Activated T-cell treated with anti-CD3 and anti-CD28 coated beads, Interleukin-2, amount 50 U/mL, for 4 hours (primary cell): ENCODE measurements around the gene SPATA6L. TPM values are rescaled to one million over a fixed set of nuclear protein-coding genes. Genes with fewer than 3 reads are reported as not detected.
"Not testable (repeated sequence)": the region's sequence is repeated elsewhere in the genome, so short reads cannot be mapped to it uniquely, and the experiment has no call there.

Experiments used
- ATAC-seq, 2 donors: fragments of 200-7000 bp; cut with Tn5 transposase; one replicate each; pipeline ENCODE4 v1.10.0; 2021
- DNase-seq: peaks from one replicate; pipeline ENCODE4 v3.0.0-alpha.2; 2020
- H3K27me3 Mint-ChIP-seq: one replicate; pipeline ENCODE4 v1.8.0; 2021; ENCODE audit warnings: low read depth, mixed read lengths
- H3K36me3 Mint-ChIP-seq: one replicate; pipeline ENCODE4 v1.8.0; 2022; ENCODE audit warnings: mixed read lengths; ENCODE audit not compliant: insufficient read depth
- H3K4me1 Mint-ChIP-seq: one replicate; pipeline ENCODE4 v1.8.0; 2021; ENCODE audit warnings: low read depth, mixed read lengths
- H3K4me3 Mint-ChIP-seq: one replicate; pipeline ENCODE4 v1.8.0; 2021; ENCODE audit warnings: mild to moderate bottlenecking, moderate library complexity, mixed read lengths
- H3K9me3 Mint-ChIP-seq: one replicate; pipeline ENCODE4 v1.8.0; 2021; ENCODE audit warnings: mixed read lengths
- total RNA-seq, 3 donors: library from RNA; stranded (reverse); gene quantifications; one replicate each; pipeline ENCODE4 v1.2.1, GENCODE V29; 2021

Gene SPATA6L
- total RNA-seq, 3 donors from 2014 or later: 0.30 to 0.50 TPM; not detected in 1

DNA sequence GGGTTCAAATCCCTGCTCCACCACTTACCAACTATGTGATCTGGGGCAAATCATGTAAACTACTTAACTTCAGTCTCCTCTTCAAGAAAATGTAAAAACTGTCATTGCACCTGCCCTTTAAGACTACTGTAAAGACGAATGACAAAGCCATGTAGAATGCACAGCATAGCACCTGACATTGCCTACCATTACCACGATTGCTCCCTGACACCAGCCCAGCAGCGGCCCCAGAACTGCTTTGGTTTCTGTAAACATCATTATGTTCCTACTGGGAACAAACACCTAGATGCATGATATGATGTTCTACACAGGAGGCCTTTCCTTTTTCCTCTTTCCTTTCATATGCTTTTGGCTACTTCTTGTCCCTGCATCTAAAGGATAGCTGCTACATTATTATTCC, 27.3 kb downstream of the SPATA6L start:
- H3K36me3 Mint-ChIP-seq: no peaks in the 10 kb centered on the region
- no peaks in the 10 kb centered on the region for H3K27me3 Mint-ChIP-seq
- no peaks in the 10 kb centered on the region for H3K9me3 Mint-ChIP-seq
- ATAC-seq (no peak), DNase-seq (no peak)
- H3K4me1 Mint-ChIP-seq: peaks cover 3% of the 10 kb centered on the region
- no peak overlapping the region for H3K4me3 Mint-ChIP-seq

DNA sequence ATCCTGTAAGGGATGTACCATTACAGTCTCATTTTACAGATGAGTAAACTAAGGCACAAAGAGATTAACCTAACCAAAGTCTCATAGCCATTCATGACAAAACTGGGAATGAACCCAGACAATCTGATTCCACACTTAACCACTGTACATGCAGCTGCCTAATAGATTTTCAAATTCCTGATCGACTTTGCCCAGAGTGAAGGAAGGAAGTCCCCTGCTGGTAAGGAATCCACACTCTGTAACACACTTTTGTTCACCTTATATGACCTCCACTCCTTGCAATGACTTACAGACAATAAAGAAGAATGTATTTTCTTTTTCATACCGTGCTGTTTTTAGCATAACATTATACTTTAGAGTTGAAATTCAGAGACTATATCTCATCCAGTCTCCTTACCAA, 35.4 kb downstream of the SPATA6L start:
- peaks cover 5% of the 10 kb centered on the region for H3K4me1 Mint-ChIP-seq
- DNase-seq (no peak), ATAC-seq (no peak)
- no peaks in the 10 kb centered on the region for H3K9me3 Mint-ChIP-seq
- peaks cover 2% of the 10 kb centered on the region for H3K36me3 Mint-ChIP-seq
- peaks cover 2% of the 10 kb centered on the region for H3K27me3 Mint-ChIP-seq
- no peak overlapping the region for H3K4me3 Mint-ChIP-seq

- Mint-ChIP-seq H3K9me3 (no peaks in the 10 kb centered on the region), H3K4me3 (no peak overlapping the region), H3K36me3 (no peaks in the 10 kb centered on the region), H3K4me1 (peaks cover 18% of the 10 kb centered on the region), H3K27me3 (peaks cover 2% of the 10 kb centered on the region)
- DNase-seq (no peak), ATAC-seq (no peak)
These were observed 44.3 kb downstream of the SPATA6L start for GRCh38 chr9:4622016-4622415.

DNA sequence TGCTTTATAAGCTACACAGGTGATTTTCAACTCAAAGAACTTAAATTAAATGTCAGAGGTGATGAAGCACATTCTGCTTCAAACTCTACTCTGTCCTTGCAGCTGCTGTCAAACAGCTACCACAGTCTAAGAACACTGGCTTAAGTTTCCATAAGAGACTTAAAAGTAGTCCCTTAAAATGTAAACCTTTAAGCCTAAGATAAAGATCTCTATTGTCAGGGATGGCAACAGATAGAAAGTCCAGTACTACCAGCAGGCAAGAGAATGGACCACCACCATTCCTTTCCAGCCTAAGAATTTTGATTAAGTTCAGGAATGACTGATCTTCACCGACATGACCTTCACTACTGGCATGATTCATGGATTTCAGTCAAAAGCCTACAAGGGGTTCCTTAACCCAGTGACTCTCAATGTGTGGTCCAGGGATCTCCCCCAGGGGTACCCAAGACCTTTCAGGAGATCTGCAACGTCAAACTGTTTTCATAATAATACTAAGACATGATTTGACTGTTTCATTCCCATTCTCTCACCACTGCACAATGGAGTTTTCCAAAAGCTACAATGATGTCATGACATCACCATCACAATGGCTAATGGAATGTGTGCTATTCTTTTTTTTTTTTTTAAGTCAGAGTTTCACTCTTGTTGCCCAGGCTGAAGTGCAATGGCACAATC, 45.3 kb downstream of the SPATA6L start:
- H3K36me3 Mint-ChIP-seq: no peaks in the 10 kb centered on the region
- no peak for DNase-seq
- H3K9me3 Mint-ChIP-seq: no peaks in the 10 kb centered on the region
- H3K27me3 Mint-ChIP-seq: peaks cover 2% of the 10 kb centered on the region
- H3K4me3 Mint-ChIP-seq: no peak overlapping the region
- no peak for ATAC-seq
- H3K4me1 Mint-ChIP-seq: peaks cover 18% of the 10 kb centered on the region

DNA sequence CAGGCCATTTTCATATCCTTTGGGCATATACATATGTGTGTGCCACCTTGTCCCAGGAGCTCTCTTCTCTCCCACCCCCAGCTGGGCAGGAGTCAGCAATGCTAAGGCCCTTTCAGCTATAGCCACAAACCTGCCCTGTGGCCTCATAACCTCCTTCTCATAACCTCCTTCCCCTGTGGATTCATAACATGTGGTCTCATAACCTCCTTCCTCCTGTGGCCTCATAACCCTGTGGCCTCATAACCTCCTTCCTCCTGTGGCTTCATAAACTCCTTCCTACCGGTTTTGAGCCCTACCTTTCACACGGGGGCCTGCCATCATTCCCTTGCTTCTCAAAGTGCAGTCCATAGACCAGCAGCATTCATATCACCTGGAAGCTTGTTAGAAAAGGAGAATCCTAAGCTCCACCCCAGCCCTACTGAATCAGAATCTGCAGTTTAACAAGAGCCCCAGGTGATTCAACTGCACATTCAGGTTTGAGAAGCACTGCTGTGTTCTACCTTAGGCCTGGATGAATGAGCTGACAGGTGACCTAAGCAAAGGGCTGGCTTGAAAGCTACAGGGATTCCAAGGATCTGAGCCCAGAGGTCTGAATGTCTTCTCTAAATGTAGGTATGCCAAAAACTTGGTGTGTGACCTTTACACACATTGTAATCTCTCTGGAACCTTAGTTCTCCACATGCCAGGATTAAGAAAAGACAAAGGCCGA, 46.1 kb downstream of the SPATA6L start:
- no peak for ATAC-seq
- no peaks in the 10 kb centered on the region for H3K9me3 Mint-ChIP-seq
- H3K4me3 Mint-ChIP-seq: no peak overlapping the region
- H3K27me3 Mint-ChIP-seq: peaks cover 2% of the 10 kb centered on the region
- peaks cover 22% of the 10 kb centered on the region for H3K4me1 Mint-ChIP-seq
- no peak for DNase-seq
- H3K36me3 Mint-ChIP-seq: no peaks in the 10 kb centered on the region

- Mint-ChIP-seq H3K4me3 (no peak overlapping the region), H3K27me3 (peaks cover 2% of the 10 kb centered on the region), H3K36me3 (no peaks in the 10 kb centered on the region), H3K9me3 (no peaks in the 10 kb centered on the region), H3K4me1 (peaks cover 26% of the 10 kb centered on the region)
- ATAC-seq (no peak), DNase-seq (no peak)
These were observed 47.6 kb downstream of the SPATA6L start for GRCh38 chr9:4618700-4619099.

GRCh38 chr9:4617752-4618151, 48.5 kb downstream of the SPATA6L start:
- no peak for DNase-seq
- no peak for ATAC-seq
- Mint-ChIP-seq H3K4me1 (peaks cover 26% of the 10 kb centered on the region), H3K9me3 (no peaks in the 10 kb centered on the region), H3K4me3 (no peak overlapping the region), H3K36me3 (no peaks in the 10 kb centered on the region), H3K27me3 (peaks cover 2% of the 10 kb centered on the region)

DNA sequence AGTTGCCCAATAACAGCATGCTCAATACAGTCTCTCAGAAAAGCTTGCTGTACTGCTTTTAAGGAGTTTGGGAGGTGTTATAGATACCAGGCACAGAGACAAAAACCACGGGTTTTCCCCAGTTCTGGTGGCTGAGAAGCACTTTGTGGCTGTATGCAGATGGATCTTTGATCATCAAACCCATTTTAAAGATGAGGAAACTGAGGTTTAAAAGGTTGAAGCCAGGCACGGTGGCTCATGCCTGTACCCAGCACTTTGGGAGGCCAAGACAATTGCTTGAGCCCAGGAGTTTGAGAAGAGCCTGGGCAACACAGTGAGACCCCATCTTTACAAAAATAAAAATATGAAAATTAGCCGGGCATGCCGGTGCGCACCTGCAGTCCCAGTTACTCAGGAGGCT, 50.5 kb downstream of the SPATA6L start:
- Mint-ChIP-seq H3K4me1 (peaks cover 24% of the 10 kb centered on the region), H3K27me3 (peaks cover 2% of the 10 kb centered on the region), H3K9me3 (peaks cover 4% of the 10 kb centered on the region), H3K4me3 (no peak overlapping the region), H3K36me3 (no peaks in the 10 kb centered on the region)
- DNase-seq (no peak), ATAC-seq (no peak)

DNA sequence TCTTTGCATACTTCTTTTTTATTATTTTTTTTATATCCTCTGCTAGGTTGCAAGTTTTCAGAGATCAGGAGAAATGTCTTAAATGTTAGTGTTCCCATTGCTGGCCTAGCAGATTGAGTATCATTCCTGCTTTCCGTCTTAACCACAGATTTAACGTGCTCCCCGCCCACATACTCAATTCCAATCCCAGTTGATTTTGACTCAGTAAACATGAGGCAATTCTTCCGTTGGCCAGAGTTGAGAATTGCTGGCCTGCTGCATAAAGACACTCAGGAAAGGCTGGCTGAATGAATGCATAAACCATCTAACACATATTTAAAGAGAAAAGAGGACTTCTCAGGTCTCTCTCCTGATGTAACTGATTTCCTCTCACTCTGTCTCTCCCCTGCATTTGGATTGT, 51.0 kb downstream of the SPATA6L start:
- no peak overlapping the region for H3K4me3 Mint-ChIP-seq
- peaks cover 18% of the 10 kb centered on the region for H3K4me1 Mint-ChIP-seq
- no peak for DNase-seq
- peaks cover 4% of the 10 kb centered on the region for H3K9me3 Mint-ChIP-seq
- peaks cover 2% of the 10 kb centered on the region for H3K27me3 Mint-ChIP-seq
- no peaks in the 10 kb centered on the region for H3K36me3 Mint-ChIP-seq
- no peak for ATAC-seq

- Mint-ChIP-seq H3K4me3 (no peak overlapping the region), H3K9me3 (peaks cover 4% of the 10 kb centered on the region), H3K36me3 (no peaks in the 10 kb centered on the region), H3K27me3 (peaks cover 2% of the 10 kb centered on the region), H3K4me1 (peaks cover 12% of the 10 kb centered on the region)
- no peak for DNase-seq
- ATAC-seq: no peak
These were observed 51.7 kb downstream of the SPATA6L start for GRCh38 chr9:4614627-4615026.

DNA sequence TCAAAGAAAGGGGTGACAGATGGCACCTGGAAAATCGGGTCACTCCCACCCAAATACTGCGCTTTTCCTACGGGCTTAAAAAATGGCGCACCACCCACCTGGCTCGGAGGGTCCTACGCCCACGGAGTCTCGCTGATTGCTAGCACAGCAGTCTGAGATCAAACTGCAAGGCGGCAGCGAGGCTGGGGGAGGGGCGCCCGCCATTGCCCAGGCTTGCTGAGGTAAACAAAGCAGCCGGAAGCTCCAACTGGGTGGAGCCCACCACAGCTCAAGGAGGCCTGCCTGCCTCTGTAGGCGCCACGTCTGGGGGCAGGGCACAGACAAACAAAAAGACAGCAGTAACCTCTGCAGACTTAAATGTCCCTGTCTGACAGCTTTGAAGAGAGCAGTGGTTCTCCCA, 60.2 kb downstream of the SPATA6L start:
- H3K36me3 Mint-ChIP-seq, H3K9me3 Mint-ChIP-seq, H3K4me3 Mint-ChIP-seq, H3K27me3 Mint-ChIP-seq, DNase-seq, ATAC-seq: not testable (repeated sequence)
- H3K4me1 Mint-ChIP-seq: peaks cover 11% of the 10 kb centered on the region

DNA sequence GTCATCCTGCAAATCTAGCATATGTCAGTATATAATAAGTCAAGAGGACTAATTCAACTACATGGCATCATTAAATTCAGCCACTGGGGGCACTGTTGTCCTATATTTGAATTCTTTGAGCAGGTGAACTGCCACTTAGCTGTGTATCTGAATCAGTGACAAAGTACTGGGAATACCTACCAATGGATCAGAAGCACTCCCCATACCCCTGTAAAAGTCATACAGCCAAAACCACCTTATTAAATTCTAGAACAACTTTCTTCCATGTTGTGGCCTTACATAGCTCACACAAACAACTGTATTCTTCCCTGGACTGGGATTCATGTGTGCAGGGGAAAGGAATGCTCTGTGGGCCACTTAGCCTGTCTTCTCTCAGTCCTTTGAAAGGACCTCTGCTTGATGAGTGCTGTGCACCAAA, 61.6 kb downstream of the SPATA6L start:
- H3K4me3 Mint-ChIP-seq: no peak overlapping the region
- ATAC-seq (peak; percentile 58 to 59), DNase-seq (peak; percentile 60)
- no peaks in the 10 kb centered on the region for H3K27me3 Mint-ChIP-seq
- H3K4me1 Mint-ChIP-seq: peaks cover 23% of the 10 kb centered on the region
- H3K9me3 Mint-ChIP-seq: no peaks in the 10 kb centered on the region
- H3K36me3 Mint-ChIP-seq: no peaks in the 10 kb centered on the region

- H3K4me1 Mint-ChIP-seq: peaks cover 23% of the 10 kb centered on the region
- no peak for DNase-seq
- no peak overlapping the region for H3K4me3 Mint-ChIP-seq
- H3K36me3 Mint-ChIP-seq: no peaks in the 10 kb centered on the region
- ATAC-seq: no peak
- H3K27me3 Mint-ChIP-seq: no peaks in the 10 kb centered on the region
- H3K9me3 Mint-ChIP-seq: no peaks in the 10 kb centered on the region
These were observed 62.5 kb downstream of the SPATA6L start for GRCh38 chr9:4603830-4604229.

DNA sequence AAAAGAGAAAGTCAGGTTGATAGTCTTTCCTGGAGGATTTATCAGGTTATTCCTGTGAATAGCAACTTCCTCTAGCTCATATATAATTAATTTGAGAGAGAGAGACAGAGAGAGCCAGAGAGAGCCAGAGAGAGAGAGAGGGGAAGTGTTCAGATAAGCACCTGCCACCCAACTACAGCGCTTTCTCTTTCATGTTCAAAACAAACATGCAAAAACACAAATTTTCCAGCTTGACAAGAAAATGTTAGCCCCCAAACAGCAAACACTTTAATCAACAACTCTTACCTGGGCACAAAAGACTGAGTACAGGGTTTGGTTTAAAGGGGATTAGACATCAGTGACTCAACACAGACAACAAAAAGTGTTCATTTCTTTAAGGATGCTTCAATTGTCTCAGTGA, 65.9 kb downstream of the SPATA6L start:
- ATAC-seq (no peak), DNase-seq (no peak)
- Mint-ChIP-seq H3K4me3 (no peak overlapping the region), H3K27me3 (no peaks in the 10 kb centered on the region), H3K4me1 (peaks cover 49% of the 10 kb centered on the region), H3K9me3 (no peaks in the 10 kb centered on the region), H3K36me3 (no peaks in the 10 kb centered on the region)
